ENCODE data around the gene STARD8. TPM values are rescaled to one million over a fixed set of nuclear protein-coding genes. Genes with fewer than 3 reads are reported as not detected.

The STARD8 gene
- polyA plus RNA-seq, 2 of the 4 experiments (the other 2 are of a cell fraction): 1.6 to 1.7 TPM

DNA sequence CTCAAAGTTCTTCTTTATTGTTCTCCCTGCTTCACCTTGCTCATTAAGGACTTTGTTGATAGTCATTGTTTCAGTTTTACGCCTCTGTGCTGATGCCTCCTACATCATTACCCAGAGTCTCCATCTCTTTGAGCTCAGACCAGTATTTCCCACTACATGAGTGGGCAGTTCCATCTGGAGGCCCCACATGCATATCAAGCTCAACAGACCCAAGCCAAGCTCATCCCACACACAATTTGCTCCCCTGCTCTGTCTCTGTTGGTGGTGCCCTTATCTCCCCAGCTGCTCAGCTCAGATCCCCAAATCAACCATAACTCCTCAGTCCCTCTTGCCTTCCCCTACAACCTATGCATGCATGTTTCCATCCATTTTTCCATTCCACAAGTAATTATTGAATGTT lies 96.3 kb downstream of the STARD8 start:
- Histone ChIP-seq H3K4me3 (no peak overlapping the region), H3K9me3 (no peaks in the 10 kb centered on the region), H3K4me2 (no peak overlapping the region), H3K4me1 (no peaks in the 10 kb centered on the region), H3K27ac (no peak overlapping the region)
- ATAC-seq (no peak), FAIRE-seq (no peak), DNase-seq (ENCODE audit: low read depth in 1 of 2, low spot score in 1 of 2) (no peak)
- ChIA-PET POLR2A (no interaction called here), CTCF (interaction anchor here (0.6 to 0.9 kb wide), 2 partner anchors 11 to 819 kb away, joined by 4 to 5 read pairs; no protein-coding TSS in a partner anchor)
- no peak for TF ChIP-seq SREBF2 (IDR thresholded peaks at IDR 0.05)
- no peak for TF ChIP-seq MAZ (IDR thresholded peaks at IDR 0.05; ENCODE audit: borderline replicate concordance, low read depth, low read length)
- TF ChIP-seq, protein P1, sequence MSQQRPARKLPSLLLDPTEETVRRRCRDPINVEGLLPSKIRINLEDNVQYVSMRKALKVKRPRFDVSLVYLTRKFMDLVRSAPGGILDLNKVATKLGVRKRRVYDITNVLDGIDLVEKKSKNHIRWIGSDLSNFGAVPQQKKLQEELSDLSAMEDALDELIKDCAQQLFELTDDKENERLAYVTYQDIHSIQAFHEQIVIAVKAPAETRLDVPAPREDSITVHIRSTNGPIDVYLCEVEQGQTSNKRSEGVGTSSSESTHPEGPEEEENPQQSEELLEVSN (IDR thresholded peaks at IDR 0.05; ENCODE audit: borderline replicate concordance, low read depth): no peak
- TF ChIP-seq ZC3H11A (IDR thresholded peaks at IDR 0.05): no peak
- TF ChIP-seq, protein P2, sequence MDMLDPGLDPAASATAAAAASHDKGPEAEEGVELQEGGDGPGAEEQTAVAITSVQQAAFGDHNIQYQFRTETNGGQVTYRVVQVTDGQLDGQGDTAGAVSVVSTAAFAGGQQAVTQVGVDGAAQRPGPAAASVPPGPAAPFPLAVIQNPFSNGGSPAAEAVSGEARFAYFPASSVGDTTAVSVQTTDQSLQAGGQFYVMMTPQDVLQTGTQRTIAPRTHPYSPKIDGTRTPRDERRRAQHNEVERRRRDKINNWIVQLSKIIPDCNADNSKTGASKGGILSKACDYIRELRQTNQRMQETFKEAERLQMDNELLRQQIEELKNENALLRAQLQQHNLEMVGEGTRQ (IDR thresholded peaks at IDR 0.05): no peak
- no peak for TF ChIP-seq NPAS2 (CRISPR knock-in tag; IDR thresholded peaks at IDR 0.05; ENCODE audit: borderline replicate concordance)
- TF ChIP-seq ZSCAN20 (CRISPR knock-in tag; IDR thresholded peaks at IDR 0.05): no peak
- TF ChIP-seq NR3C1 (IDR thresholded peaks at IDR 0.05): no peak
- no peak for TF ChIP-seq EHF (CRISPR knock-in tag; IDR thresholded peaks at IDR 0.05)
- TF ChIP-seq HDAC2 (IDR thresholded peaks at IDR 0.05): no peak
- no peak for TF ChIP-seq MYC (IDR thresholded peaks at IDR 0.05; ENCODE audit: borderline replicate concordance, low read length)
- TF ChIP-seq FOXS1 (CRISPR knock-in tag; IDR thresholded peaks at IDR 0.05): no peak
- TF ChIP-seq KDM1A (IDR thresholded peaks at IDR 0.05; ENCODE audit: low read depth): no peak
- TF ChIP-seq SMC3 (IDR thresholded peaks at IDR 0.05): no peak
- TF ChIP-seq ZNF302 (CRISPR knock-in tag; IDR thresholded peaks at IDR 0.05): no peak
- no peak for TF ChIP-seq JUNB (IDR thresholded peaks at IDR 0.05)
- WGBS (ENCODE audit: missing lambda C conversion rate): 46% methylated on average over 1 of the region's 1 CpG

DNA sequence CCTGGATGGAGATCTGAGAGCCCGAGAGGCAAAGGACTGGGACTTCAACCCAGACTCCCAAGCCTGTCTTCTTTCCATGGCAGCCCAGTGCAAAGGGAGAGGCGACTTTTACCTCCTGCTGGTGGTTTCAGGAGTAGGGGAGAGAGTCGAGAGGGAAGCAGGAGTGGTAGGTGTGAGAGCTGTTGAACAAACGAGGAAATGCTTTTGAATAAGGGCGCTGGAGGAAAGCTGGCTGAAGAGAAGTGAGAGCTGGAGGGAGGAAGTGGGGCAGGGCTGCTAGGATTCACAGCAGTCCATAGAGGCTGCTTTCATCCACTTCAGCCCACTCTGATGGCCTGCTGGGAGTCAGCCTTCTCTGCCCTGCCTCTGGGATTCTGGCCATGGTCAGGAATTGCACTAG lies 99.5 kb downstream of the STARD8 start:
- CTCF ChIA-PET: no interaction called here
- H3K4me3 ChIP-seq: no peak overlapping the region
- no peak for TF ChIP-seq CHD4 (IDR thresholded peaks at IDR 0.05; ENCODE audit: borderline replicate concordance)
- TF ChIP-seq FOSL2 (IDR thresholded peaks at IDR 0.05): no peak
- no peak for TF ChIP-seq FOSL2 (CRISPR knock-in tag; IDR thresholded peaks at IDR 0.05)
- no peak for TF ChIP-seq MYC (IDR thresholded peaks at IDR 0.05; ENCODE audit: borderline replicate concordance, low read length)
- no peak for TF ChIP-seq EHF (CRISPR knock-in tag; IDR thresholded peaks at IDR 0.05)
- TF ChIP-seq ZNF302 (CRISPR knock-in tag; IDR thresholded peaks at IDR 0.05): no peak
- TF ChIP-seq, protein P3, sequence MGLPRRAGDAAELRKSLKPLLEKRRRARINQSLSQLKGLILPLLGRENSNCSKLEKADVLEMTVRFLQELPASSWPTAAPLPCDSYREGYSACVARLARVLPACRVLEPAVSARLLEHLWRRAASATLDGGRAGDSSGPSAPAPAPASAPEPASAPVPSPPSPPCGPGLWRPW (IDR thresholded peaks at IDR 0.05): no peak
- no peak overlapping the region for H3K27ac ChIP-seq
- H3K4me1 ChIP-seq: no peaks in the 10 kb centered on the region
- H3K4me2 ChIP-seq: no peak overlapping the region
- WGBS (ENCODE audit: missing lambda C conversion rate): 25% methylated on average over 5 of the region's 5 CpGs
- FAIRE-seq (no peak), ATAC-seq (no peak), DNase-seq (ENCODE audit: low read depth in 1 of 2, low spot score in 1 of 2) (no peak)
- POLR2A ChIA-PET: no interaction called here
- H3K9me3 ChIP-seq: no peaks in the 10 kb centered on the region

DNA sequence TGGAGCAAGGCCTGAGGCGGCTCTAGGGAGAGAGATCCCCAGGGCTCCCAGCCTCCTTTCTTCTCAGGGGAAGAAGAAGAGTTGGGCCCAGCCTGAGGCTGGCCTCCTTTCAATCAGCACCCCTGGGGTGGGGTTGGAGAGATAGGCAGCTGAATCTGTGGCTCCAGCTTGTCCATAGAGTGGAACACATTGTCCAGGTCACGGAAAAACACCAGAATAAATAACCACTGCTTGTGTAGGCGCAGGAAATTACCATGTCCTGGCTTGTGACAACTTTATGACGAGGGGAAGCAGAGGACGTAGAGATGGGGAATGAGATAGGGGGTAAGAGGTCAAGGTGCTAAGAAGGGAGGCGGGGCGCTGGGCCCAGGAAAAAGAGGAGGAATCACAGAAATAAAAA lies 100.6 kb downstream of the STARD8 start:
- no peaks in the 10 kb centered on the region for H3K9me3 ChIP-seq
- no peak for TF ChIP-seq FOSB (CRISPR knock-in tag; IDR thresholded peaks at IDR 0.05)
- TF ChIP-seq, protein P4, sequence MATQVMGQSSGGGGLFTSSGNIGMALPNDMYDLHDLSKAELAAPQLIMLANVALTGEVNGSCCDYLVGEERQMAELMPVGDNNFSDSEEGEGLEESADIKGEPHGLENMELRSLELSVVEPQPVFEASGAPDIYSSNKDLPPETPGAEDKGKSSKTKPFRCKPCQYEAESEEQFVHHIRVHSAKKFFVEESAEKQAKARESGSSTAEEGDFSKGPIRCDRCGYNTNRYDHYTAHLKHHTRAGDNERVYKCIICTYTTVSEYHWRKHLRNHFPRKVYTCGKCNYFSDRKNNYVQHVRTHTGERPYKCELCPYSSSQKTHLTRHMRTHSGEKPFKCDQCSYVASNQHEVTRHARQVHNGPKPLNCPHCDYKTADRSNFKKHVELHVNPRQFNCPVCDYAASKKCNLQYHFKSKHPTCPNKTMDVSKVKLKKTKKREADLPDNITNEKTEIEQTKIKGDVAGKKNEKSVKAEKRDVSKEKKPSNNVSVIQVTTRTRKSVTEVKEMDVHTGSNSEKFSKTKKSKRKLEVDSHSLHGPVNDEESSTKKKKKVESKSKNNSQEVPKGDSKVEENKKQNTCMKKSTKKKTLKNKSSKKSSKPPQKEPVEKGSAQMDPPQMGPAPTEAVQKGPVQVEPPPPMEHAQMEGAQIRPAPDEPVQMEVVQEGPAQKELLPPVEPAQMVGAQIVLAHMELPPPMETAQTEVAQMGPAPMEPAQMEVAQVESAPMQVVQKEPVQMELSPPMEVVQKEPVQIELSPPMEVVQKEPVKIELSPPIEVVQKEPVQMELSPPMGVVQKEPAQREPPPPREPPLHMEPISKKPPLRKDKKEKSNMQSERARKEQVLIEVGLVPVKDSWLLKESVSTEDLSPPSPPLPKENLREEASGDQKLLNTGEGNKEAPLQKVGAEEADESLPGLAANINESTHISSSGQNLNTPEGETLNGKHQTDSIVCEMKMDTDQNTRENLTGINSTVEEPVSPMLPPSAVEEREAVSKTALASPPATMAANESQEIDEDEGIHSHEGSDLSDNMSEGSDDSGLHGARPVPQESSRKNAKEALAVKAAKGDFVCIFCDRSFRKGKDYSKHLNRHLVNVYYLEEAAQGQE (IDR thresholded peaks at IDR 0.05): no peak
- TF ChIP-seq, protein P5, sequence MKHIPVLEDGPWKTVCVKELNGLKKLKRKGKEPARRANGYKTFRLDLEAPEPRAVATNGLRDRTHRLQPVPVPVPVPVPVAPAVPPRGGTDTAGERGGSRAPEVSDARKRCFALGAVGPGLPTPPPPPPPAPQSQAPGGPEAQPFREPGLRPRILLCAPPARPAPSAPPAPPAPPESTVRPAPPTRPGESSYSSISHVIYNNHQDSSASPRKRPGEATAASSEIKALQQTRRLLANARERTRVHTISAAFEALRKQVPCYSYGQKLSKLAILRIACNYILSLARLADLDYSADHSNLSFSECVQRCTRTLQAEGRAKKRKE (CRISPR knock-in tag; IDR thresholded peaks at IDR 0.05; ENCODE audit: low read depth): no peak
- TF ChIP-seq RNF2 (IDR thresholded peaks at IDR 0.05; ENCODE audit: borderline replicate concordance, low read depth): no peak
- no peak for TF ChIP-seq JUN (IDR thresholded peaks at IDR 0.05)
- POLR2A ChIA-PET: no interaction called here
- no peak overlapping the region for H3K4me2 ChIP-seq
- H3K4me3 ChIP-seq: no peak overlapping the region
- H3K4me1 ChIP-seq: no peaks in the 10 kb centered on the region
- CTCF ChIA-PET: interaction anchor here (1.4 to 2.3 kb wide), 2 partner anchors 15 to 551 kb away, joined by 3 to 8 read pairs; no protein-coding TSS in a partner anchor
- no peak overlapping the region for H3K27ac ChIP-seq
- ATAC-seq (no peak), FAIRE-seq (no peak), DNase-seq (ENCODE audit: low read depth in 1 of 2, low spot score in 1 of 2) (no peak)
- 71% methylated on average over 7 of the region's 7 CpGs for WGBS (ENCODE audit: missing lambda C conversion rate)

All from A549 (cell line).